HG03439 (cell line): ENCODE measurements around the gene FAM187B.
"Not testable (repeated sequence)": the region's sequence is repeated elsewhere in the genome, so short reads cannot be mapped to it uniquely, and the experiment has no call there.

Experiments
- ATAC-seq: cut with Tn5 transposase; IDR thresholded peaks from one replicate; pipeline ENCODE4 v1.9.1; 2021; ENCODE audit warnings: mild to moderate bottlenecking, moderate library complexity; ENCODE audit not compliant: unreplicated experiment

Gene FAM187B

DNA sequence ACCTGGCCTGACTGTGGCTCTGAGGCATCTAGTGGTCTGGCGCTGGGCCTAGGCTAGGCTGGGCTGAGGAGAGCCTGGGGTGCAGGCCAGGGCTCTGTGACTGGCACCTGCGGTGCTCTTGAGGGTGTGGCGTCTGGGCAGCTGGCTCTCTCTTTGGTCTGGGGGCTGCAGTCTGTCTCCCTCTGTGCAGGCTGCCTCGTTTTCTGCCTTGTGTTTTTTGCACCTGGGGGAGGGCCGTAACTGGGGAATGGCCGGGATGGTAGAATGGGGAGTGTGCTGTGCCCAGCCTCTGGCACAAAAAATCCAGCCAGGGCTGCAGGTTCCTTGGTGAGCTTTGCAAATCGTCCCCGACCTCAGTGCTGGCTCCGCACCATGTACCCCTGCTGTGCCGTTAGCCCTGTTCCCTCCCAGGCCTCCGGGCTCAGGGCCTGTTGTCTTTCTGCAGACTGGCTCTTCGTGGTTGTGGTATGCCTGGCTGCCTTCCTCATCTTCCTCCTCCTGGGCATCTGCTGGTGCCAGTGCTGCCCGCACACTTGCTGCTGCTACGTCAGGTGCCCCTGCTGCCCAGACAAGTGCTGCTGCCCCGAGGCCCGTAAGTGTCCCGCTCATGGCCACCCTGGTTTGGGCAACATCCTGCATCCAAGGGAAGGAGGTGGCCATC lies 33.7 kb upstream of the FAM187B start:
- no peak for ATAC-seq

GRCh38 chr19:35261356-35262100 lies 33.0 kb upstream of the FAM187B start:
- ATAC-seq = no peak

DNA sequence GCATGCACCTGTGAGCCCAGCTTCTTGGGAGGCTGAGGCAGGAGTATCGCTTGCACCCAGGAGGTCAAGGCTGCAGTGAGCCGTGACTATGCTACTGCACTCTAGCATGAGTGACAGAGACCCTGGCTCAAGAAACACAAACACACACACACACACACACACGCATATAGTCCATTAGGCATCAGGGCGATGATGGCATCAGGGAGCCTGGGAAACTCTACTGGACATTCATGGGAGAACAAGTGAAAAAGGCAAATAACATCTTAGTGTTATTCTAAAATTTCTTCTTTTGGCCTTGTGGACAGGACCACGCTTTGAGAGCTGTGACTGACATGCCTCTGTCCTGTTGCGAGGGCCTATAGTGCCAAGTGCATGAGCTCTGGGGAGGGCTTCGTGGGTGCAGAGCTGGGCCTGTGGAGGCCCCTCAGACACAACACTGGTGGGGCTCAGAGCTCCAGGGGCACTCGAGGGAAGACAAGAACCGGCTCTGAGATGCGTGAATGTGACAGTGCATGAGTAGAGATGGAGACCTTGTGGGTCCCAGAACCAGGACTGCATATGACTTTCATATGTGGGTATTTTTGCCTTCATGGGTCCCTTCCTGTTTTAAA lies 32.3 kb upstream of the FAM187B start:
- ATAC-seq = no peak

DNA sequence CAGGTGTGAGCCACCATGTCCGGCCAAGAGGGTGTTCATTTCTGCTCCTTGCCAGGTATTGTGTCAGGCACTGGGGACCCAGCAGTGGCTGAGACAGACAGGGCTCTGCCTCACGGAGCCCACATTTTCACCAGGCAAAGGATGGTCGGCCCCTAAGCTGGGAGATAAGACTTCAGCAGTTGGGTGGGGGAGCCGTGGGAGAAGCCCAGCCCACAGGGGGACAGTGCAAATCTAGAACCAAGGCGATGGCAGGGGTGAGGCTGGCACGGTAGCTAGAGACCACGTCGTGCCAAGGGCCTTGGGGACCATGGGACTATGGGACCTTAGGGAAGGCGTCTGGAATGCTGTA lies 28.5 kb upstream of the FAM187B start:
- no peak for ATAC-seq

DNA sequence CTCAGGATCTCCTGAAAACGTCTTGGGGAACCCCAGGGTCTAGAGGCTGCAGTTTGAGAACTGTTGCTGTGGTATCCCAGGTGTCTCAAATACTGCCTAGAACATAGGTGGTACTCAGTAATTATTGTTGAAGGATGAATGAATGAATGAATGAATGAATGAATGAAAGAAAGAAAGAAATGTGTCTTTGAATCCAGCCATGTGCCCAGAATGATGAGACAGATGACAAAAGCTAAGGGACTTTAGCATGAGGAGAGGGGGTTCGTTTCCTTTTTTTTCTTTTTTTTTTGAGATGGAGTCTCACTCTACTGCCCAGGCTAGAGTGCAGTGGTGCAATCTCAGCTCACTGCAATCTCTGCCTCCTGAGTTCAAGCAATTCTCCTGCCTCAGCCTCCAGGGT lies 28.0 kb upstream of the FAM187B start:
- ATAC-seq = no peak

DNA sequence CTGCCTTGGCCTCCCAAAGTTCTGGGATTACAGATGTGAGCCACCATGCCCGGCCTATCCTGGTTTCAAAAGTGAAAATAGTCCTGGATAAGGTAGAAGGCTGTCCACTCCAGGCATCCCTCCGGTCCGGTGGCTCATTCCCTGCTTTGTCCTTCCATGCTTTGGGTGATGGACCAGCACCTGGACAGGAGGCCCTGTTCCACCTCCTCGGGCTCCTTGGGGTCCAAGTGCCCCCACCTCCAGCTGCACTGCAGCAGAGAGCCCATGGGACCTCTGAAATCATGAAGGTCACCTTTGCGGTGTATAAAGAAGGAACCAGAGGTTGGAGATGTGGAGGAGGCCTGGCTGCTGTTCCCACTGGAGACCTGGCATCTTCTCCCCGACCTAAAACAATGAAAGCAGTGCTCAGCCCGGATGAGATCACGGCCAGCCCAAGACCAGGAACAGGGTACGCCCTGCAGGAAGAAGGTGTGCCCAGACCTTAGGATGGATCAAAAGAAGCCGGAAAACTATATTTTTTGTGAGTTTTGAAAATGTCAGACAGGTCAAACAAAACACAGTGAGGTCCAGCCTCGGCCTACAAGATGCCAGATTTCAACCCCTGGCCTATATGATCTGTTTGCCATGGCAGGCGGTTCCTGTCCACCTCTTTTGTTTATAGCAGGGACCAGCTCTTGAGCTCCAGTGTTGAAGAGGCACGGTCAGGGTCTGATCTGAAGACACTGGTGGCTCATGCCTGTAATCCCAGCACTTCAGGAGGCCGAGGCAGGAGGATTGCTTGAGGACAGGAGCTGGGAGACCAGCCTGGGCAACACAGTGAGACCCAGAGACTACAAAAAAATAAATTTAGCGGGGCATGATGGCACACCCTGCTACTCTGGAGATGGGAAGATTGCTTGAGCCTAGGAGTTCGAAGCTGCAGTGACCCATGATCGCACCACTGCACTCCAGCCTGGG lies 26.1 kb upstream of the FAM187B start:
- no peak for ATAC-seq

DNA sequence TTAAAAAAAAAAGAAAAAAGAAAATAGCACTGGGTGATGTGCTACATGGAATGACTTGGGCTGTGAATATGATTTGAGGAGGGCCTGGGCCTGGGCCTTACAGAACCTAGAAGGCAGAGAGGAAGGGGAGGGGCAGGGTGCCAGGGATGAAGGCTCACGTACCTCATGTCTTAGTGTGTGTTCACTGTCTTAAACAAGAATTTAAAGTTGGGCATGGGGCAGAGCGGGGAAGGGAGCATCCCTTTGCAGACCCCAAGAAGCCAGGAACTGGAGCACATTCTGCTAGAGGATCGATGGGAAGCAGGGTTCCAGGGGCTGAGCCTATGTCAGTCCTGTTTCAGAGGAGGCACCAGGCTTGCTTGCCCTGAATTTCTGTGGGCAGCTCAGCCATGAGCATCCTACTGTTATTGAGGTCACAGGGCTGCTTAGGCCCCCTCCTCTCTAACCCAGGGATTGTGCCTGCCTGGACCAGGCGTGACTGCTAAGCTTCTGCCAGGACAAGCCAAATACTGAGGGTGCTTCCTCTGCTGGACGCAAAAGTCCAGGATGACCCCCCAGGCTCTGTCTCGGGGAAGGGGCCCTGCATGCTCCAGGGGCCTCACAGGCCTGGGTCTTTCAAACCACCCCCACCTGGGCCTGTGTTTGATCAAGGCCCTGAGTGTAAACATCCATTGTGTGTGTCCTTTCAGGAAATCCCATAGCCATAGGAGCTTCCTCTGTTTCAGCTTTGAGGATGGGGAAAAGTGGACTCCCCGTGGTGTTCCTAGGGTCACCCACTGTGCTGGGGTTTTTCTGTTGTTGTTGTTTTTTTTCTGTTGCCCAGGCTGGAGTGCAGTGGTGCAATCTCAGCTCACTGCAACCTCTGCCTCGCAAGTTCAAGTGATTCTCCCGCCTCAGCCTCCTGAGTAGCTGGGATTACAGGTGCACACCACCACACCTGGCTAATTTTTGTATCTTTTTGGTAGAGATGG lies 25.1 kb upstream of the FAM187B start:
- no peak for ATAC-seq

DNA sequence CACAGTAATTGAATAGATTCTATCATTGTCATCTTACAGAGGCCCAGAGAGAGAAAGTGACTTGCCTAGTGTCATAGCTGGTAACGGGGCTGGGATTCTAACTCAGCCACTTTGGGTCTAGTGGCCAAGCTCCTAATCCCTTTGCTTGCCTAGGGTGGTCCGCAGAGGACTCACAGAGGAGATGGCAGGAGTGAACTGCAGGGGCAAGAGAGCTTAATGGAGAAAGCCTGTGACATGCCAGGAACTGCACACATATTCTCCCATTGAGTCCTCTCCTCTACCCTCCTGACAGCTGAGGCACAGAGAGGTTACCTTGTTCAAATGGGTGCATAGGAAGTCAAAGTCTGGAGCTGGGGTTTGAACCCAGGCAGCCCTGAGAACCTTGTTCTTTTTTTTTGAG lies 22.9 kb upstream of the FAM187B start:
- ATAC-seq = no peak

- ATAC-seq = no peak
Measured at GRCh38 chr19:35249848-35250711, 21.5 kb upstream of the FAM187B start.

GRCh38 chr19:35249146-35249847 lies 20.8 kb upstream of the FAM187B start:
- ATAC-seq = no peak

DNA sequence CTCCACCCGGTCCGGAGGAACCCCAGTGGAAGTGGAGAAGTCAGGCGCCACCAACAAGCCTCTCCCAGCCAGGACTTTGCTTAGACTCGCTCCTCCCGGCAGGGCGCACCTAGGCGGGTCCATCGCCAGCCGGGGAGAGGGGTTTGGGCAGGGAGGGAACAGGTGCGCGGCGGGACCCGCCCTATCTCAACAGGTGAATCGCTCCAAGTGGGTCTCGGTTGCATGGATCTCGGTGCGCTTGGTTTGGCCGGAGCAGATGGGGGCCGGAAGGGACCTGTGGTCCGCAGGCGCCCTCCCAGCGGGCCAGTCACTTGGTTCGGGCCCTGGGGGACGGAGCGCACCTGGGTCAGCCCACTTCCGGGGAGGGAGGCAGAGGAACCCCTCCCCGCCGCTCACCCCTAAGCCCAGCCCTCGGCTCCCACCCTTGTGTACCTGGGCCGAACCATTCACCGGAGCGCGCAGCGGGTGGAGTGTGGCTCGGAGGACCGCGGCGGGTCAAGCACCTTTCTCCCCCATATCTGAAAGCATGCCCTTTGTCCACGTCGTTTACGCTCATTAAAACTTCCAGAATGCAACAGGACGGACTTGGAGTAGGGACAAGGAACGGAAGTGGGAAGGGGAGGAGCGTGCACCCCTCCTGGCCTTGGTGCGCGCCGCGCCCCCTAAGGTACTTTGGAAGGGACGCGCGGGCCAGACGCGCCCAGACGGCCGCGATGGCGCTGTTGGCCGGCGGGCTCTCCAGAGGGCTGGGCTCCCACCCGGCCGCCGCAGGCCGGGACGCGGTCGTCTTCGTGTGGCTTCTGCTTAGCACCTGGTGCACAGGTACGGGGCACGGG lies 20.0 kb upstream of the FAM187B start, which contains the start of gene LSR:
Gene LSR (plus strand): TSS at position 693 of the 836 bp plus-strand sequence. CDS start 21 bp downstream, at position 714.
- ATAC-seq = peak; percentile 71

DNA sequence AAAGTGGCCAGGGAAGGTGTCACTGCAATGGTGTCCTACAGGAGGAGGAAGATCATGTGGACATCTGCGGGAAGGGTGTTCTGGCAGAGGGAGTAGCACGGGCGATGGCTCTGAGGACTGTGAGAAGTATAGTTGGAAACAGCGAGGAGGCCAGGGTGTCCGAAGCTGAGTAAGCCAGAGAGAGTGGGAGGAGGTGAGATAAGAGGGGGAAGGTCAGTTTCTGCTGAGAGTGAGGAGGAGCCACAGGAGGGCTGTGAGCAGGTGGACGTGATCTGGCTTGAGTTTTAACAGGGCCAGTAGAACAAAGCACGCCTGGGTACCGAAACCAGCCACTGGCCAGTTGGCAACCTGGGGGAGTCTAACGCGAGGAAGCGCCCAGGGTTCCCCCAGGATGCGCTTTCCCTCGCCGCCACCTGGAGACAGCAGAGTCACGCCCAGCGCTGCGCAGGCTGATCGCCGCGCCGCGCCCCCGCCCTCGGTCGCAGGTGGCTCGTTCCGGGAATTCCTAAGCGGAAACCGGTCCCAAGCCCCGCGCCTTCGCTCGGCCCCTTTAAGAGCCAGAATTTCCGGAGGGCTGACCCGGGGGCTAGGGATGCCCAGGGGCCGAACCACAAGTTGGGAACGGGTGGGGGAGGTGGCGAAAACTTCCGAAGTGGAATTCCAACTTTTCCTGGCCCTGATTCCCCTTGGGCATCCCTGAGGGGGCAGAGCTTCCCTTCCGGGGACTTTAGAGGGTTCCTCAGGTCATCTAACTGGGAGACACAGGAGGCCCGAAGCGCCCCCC lies 19.2 kb upstream of the FAM187B start:
- peak; percentile 49 for ATAC-seq

GRCh38 chr19:35246466-35247092 lies 18.0 kb upstream of the FAM187B start:
- ATAC-seq = no peak

- ATAC-seq = no peak
Measured at GRCh38 chr19:35241417-35241816, 12.9 kb upstream of the FAM187B start.

- no peak for ATAC-seq
Measured at GRCh38 chr19:35240327-35240726, 11.8 kb upstream of the FAM187B start.

DNA sequence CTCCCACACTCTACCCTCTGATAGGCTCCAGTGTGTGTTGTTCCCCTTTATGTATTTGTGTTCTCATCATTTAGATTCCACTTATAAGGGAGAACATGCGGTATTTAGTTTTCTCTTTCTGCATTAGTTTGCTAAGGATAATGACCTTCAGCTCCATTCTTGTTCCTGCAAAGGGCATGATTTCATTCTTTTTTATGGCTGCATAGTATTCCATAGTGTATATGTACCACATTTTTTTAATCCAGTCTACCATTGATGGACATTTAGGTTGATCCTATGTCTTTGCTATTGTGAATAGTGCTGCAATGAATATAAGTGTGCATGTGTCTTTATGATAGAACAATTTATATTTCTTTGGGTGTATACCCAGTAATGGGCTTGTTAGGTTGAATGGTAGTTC lies 11.1 kb upstream of the FAM187B start:
- not testable (repeated sequence) for ATAC-seq
